Measurements from ENCODE around the gene CDK9.

GRCh38 chr9:127741831-127742434, 43.9 kb upstream of the CDK9 start:
- TF ChIP-seq CTCF (IDR thresholded peaks at IDR 0.05; ENCODE audit: low read depth, low read length) (no peak), EZH2phosphoT487 (IDR thresholded peaks at IDR 0.05; ENCODE audit: low read depth) (no peak)
